Naive thymus-derived CD4-positive, alpha-beta T cell (primary cell): Measurements from ENCODE around the gene GRK5. TPM values are rescaled to one million over a fixed set of nuclear protein-coding genes. Genes with fewer than 3 reads are reported as not detected.

Experiments
- ATAC-seq: fragments of 150-1000 bp; cut with Tn5 transposase; 2 replicates; pipeline ENCODE4 v1.10.0; 2021; ENCODE audit warnings: mild to moderate bottlenecking, moderate library complexity
- CTCF ChIA-PET: fragments of 350-600 bp; sonication (Branson Sonifier 250); formaldehyde crosslinking; loops from one replicate; lab custom pipeline; 2021; ENCODE audit warnings: antibody characterized with exemption; lab: Charles Lee
- POLR2A ChIA-PET: fragments of 350-600 bp; sonication (Branson Sonifier 250); formaldehyde crosslinking; loops from one replicate; lab custom pipeline; 2021; ENCODE audit warnings: antibody characterized with exemption, inconsistent platforms; lab: Charles Lee
- DNase-seq, 9 donors: peaks; one replicate each; pipeline versions ENCODE4 v3.0.0 to v3.0.0-alpha.2; 2020 to 2022; ENCODE audit warnings: mixed read lengths in 1 of 9
- H3K27ac ChIP-seq: one replicate; pipeline ENCODE4 v1.7.0; 2013; ENCODE audit warnings: mild to moderate bottlenecking, low read depth, low read length, moderate library complexity
- H3K27me3 ChIP-seq, 2 donors: one replicate each; pipeline ENCODE4 v1.7.0; 2013; ENCODE audit warnings: low read length in 2 of 2, mild to moderate bottlenecking in 2 of 2, moderate library complexity in 2 of 2; ENCODE audit not compliant: control insufficient read depth in 2 of 2, insufficient read depth in 2 of 2
- H3K36me3 ChIP-seq, 3 experiments: 1 replicate in 2 of 3; 2 replicates in 1 of 3; pipeline ENCODE4 v1.7.0; 2013; ENCODE audit warnings: low read length in 3 of 3, mild to moderate bottlenecking in 3 of 3, moderate library complexity in 1 of 3; ENCODE audit not compliant: insufficient read depth in 3 of 3, control insufficient read depth in 2 of 3
- H3K4me1 ChIP-seq, 2 donors: one replicate each; pipeline ENCODE4 v1.7.0; 2013; ENCODE audit warnings: low read length in 2 of 2, mild to moderate bottlenecking in 2 of 2, moderate library complexity in 1 of 2; ENCODE audit not compliant: control insufficient read depth in 2 of 2, insufficient read depth in 2 of 2
- H3K4me3 ChIP-seq: 2 replicates; pipeline ENCODE4 v1.7.0; 2013; ENCODE audit warnings: mild to moderate bottlenecking, low read length
- H3K9me3 ChIP-seq, 3 experiments: 1 replicate in 2 of 3; 2 replicates in 1 of 3; pipeline ENCODE4 v1.7.0; 2013; ENCODE audit warnings: low read length in 3 of 3; ENCODE audit not compliant: control insufficient read depth in 2 of 3
- H3K27ac Mint-ChIP-seq, 9 donors: one replicate each; pipeline ENCODE4 v1.8.0; 2020 to 2022; ENCODE audit warnings: mixed read lengths in 9 of 9, mild to moderate bottlenecking in 8 of 9, moderate library complexity in 5 of 9, inconsistent platforms in 2 of 9
- H3K27me3 Mint-ChIP-seq, 5 donors: one replicate each; pipeline ENCODE4 v1.8.0; 2021 to 2022; ENCODE audit warnings: mixed read lengths in 5 of 5, mild to moderate bottlenecking in 1 of 5
- H3K36me3 Mint-ChIP-seq, 5 donors: one replicate each; pipeline ENCODE4 v1.8.0; 2020 to 2022; ENCODE audit warnings: mixed read lengths in 5 of 5, mild to moderate bottlenecking in 3 of 5, inconsistent platforms in 1 of 5
- H3K4me1 Mint-ChIP-seq, 7 donors: one replicate each; pipeline ENCODE4 v1.8.0; 2020 to 2022; ENCODE audit warnings: mixed read lengths in 7 of 7, mild to moderate bottlenecking in 3 of 7, inconsistent platforms in 1 of 7
- H3K4me3 Mint-ChIP-seq, 10 donors: one replicate each; pipeline ENCODE4 v1.8.0; 2020 to 2022; ENCODE audit warnings: mild to moderate bottlenecking in 10 of 10, mixed read lengths in 10 of 10, moderate library complexity in 6 of 10, inconsistent platforms in 2 of 10
- H3K9me3 Mint-ChIP-seq, 11 donors: one replicate each; pipeline ENCODE4 v1.8.0; 2020 to 2022; ENCODE audit warnings: mixed read lengths in 11 of 11, mild to moderate bottlenecking in 4 of 11, inconsistent platforms in 1 of 11, moderate library complexity in 1 of 11
- intact Hi-C, 2 donors: fragments of 100-400 bp; cut with micrococcal nuclease; formaldehyde crosslinking; loops; one replicate each; pipeline ENCODE4 v1.15.1; 2023
- polyA plus RNA-seq, 2 donors: library from polyadenylated mRNA; unstranded; fragments of 300-500 nt; fragmentation: Illumina TruSeq; gene quantifications; one replicate each; pipeline ENCODE4 v1.2.3, GENCODE V29; 2021
- total RNA-seq, 6 experiments: library from RNA in 5 of 6; stranded (reverse) in 5 of 6; gene quantifications; 1 replicate in 5 of 6; 2 replicates in 1 of 6; pipeline ENCODE4 v1.2.3 and lab custom pipeline; 2021 to 2026

The GRK5 gene
- total and polyA plus RNA-seq, 7 experiments from 2014 or later: 16.4 to 45.2 (median 30.3) TPM

GRCh38 chr10:119374236-119374635, 166.9 kb downstream of the GRK5 start:
- Histone ChIP-seq H3K9me3 (no peaks in the 10 kb centered on the region), H3K36me3 (no peaks in the 10 kb centered on the region), H3K4me3 (no peak overlapping the region), H3K27me3 (no peaks in the 10 kb centered on the region), H3K27ac (no peak overlapping the region), H3K4me1 (peaks cover 0 to 5% of the 10 kb centered on the region in 2 donors)
- Mint-ChIP-seq H3K27ac (peak overlapping the region in 3 of 9 donors; percentile 2 to 56 (median 18)), H3K4me3 (no peak overlapping the region), H3K9me3 (no peaks in the 10 kb centered on the region), H3K36me3 (peaks cover 0 to 16% (median 5%) of the 10 kb centered on the region in 5 donors), H3K4me1 (peaks cover 15 to 48% (median 41%) of the 10 kb centered on the region in 7 donors), H3K27me3 (no peaks in the 10 kb centered on the region)
- DNase-seq (no peak), ATAC-seq (no peak)
- ChIA-PET CTCF (no interaction called here), POLR2A (no interaction called here)
- intact Hi-C loops: no loop called here

- peaks cover 0 to 7% of the 10 kb centered on the region in 2 donors for H3K4me1 ChIP-seq
- H3K9me3 Mint-ChIP-seq: no peaks in the 10 kb centered on the region
- H3K4me3 ChIP-seq: no peak overlapping the region
- peaks cover 8 to 45% (median 35%) of the 10 kb centered on the region in 7 donors for H3K4me1 Mint-ChIP-seq
- H3K36me3 ChIP-seq: peaks cover 0 to 6% (median 0%) of the 10 kb centered on the region in 3 experiments
- H3K36me3 Mint-ChIP-seq: peaks cover 0 to 25% (median 5%) of the 10 kb centered on the region in 5 donors
- POLR2A ChIA-PET: no interaction called here
- no peak for ATAC-seq
- peak overlapping the region in 4 of 9 donors; percentile 1 to 70 (median 30) for H3K27ac Mint-ChIP-seq
- CTCF ChIA-PET: no interaction called here
- no peaks in the 10 kb centered on the region for H3K9me3 ChIP-seq
- H3K27ac ChIP-seq: no peak overlapping the region
- no peaks in the 10 kb centered on the region for H3K27me3 ChIP-seq
- intact Hi-C loops: no loop called here
- H3K27me3 Mint-ChIP-seq: no peaks in the 10 kb centered on the region
- no peak for DNase-seq
- H3K4me3 Mint-ChIP-seq: peak overlapping the region in 2 of 10 donors; percentile 3 to 35
These were observed 168.4 kb downstream of the GRK5 start for GRCh38 chr10:119375574-119376272.

- ChIA-PET POLR2A (interaction anchor here (1.5 kb wide), 1 partner anchor 11 kb away, joined by 4 read pairs; no protein-coding TSS in a partner anchor), CTCF (no interaction called here)
- H3K27ac ChIP-seq: no peak overlapping the region
- no peak overlapping the region for H3K4me3 Mint-ChIP-seq
- H3K9me3 ChIP-seq: no peaks in the 10 kb centered on the region
- ATAC-seq: no peak
- H3K4me3 ChIP-seq: no peak overlapping the region
- peaks cover 5 to 44% (median 35%) of the 10 kb centered on the region in 7 donors for H3K4me1 Mint-ChIP-seq
- no peaks in the 10 kb centered on the region for H3K27me3 ChIP-seq
- H3K27me3 Mint-ChIP-seq: no peaks in the 10 kb centered on the region
- peaks cover 0 to 7% of the 10 kb centered on the region in 2 donors for H3K4me1 ChIP-seq
- intact Hi-C loops: no loop called here
- peak overlapping the region in 3 of 9 donors; percentile 15 to 39 (median 18) for H3K27ac Mint-ChIP-seq
- peaks cover 4 to 38% (median 14%) of the 10 kb centered on the region in 5 donors for H3K36me3 Mint-ChIP-seq
- peaks cover 0 to 21% (median 0%) of the 10 kb centered on the region in 3 experiments for H3K36me3 ChIP-seq
- H3K9me3 Mint-ChIP-seq: no peaks in the 10 kb centered on the region
- DNase-seq: no peak
These were observed 170.1 kb downstream of the GRK5 start for GRCh38 chr10:119377451-119377957.

GRCh38 chr10:119377958-119378736, 170.8 kb downstream of the GRK5 start:
- Mint-ChIP-seq H3K27ac (peak overlapping the region in 1 of 9 donors; percentile 15), H3K36me3 (peaks cover 5 to 43% (median 17%) of the 10 kb centered on the region in 5 donors), H3K27me3 (no peaks in the 10 kb centered on the region), H3K4me3 (no peak overlapping the region), H3K4me1 (peaks cover 11 to 48% (median 36%) of the 10 kb centered on the region in 7 donors), H3K9me3 (no peaks in the 10 kb centered on the region)
- peaks cover 0 to 7% of the 10 kb centered on the region in 2 donors for H3K4me1 ChIP-seq
- H3K4me3 ChIP-seq: no peak overlapping the region
- ChIA-PET POLR2A (interaction anchor here (1.5 kb wide), 1 partner anchor 11 kb away, joined by 4 read pairs; no protein-coding TSS in a partner anchor), CTCF (no interaction called here)
- no peak for DNase-seq
- peaks cover 0 to 24% (median 0%) of the 10 kb centered on the region in 3 experiments for H3K36me3 ChIP-seq
- no peak for ATAC-seq
- no peaks in the 10 kb centered on the region for H3K9me3 ChIP-seq
- H3K27ac ChIP-seq: no peak overlapping the region
- intact Hi-C loops: no loop called here
- H3K27me3 ChIP-seq: no peaks in the 10 kb centered on the region

- H3K4me3 ChIP-seq: no peak overlapping the region
- CTCF ChIA-PET: no interaction called here
- no peaks in the 10 kb centered on the region for H3K9me3 ChIP-seq
- POLR2A ChIA-PET: interaction anchor here (1.5 kb wide), 1 partner anchor 12 kb away, joined by 4 read pairs; no protein-coding TSS in a partner anchor
- peaks cover 0 to 10% of the 10 kb centered on the region in 2 donors for H3K4me1 ChIP-seq
- H3K27me3 ChIP-seq: no peaks in the 10 kb centered on the region
- intact Hi-C loops: no loop called here
- H3K36me3 ChIP-seq: peaks cover 0 to 26% (median 0%) of the 10 kb centered on the region in 3 experiments
- Mint-ChIP-seq H3K27me3 (no peaks in the 10 kb centered on the region), H3K36me3 (peaks cover 7 to 49% (median 22%) of the 10 kb centered on the region in 5 donors), H3K4me3 (no peak overlapping the region), H3K9me3 (no peaks in the 10 kb centered on the region), H3K27ac (peak overlapping the region in 3 of 9 donors; percentile 46 to 63 (median 59)), H3K4me1 (peaks cover 11 to 54% (median 33%) of the 10 kb centered on the region in 7 donors)
- DNase-seq: no peak
- no peak for ATAC-seq
- H3K27ac ChIP-seq: no peak overlapping the region
These were observed 171.3 kb downstream of the GRK5 start for GRCh38 chr10:119378737-119379067.

GRCh38 chr10:119379466-119380071, 172.2 kb downstream of the GRK5 start:
- Histone ChIP-seq H3K27me3 (no peaks in the 10 kb centered on the region), H3K36me3 (peaks cover 0 to 26% (median 0%) of the 10 kb centered on the region in 3 experiments), H3K4me3 (no peak overlapping the region), H3K27ac (no peak overlapping the region), H3K4me1 (peaks cover 0 to 19% of the 10 kb centered on the region in 2 donors), H3K9me3 (no peaks in the 10 kb centered on the region)
- ATAC-seq (no peak), DNase-seq (no peak)
- peak overlapping the region in 2 of 9 donors; percentile 77 to 86 for H3K27ac Mint-ChIP-seq
- no peak overlapping the region for H3K4me3 Mint-ChIP-seq
- no peaks in the 10 kb centered on the region for H3K9me3 Mint-ChIP-seq
- ChIA-PET CTCF (no interaction called here), POLR2A (no interaction called here)
- intact Hi-C loops: no loop called here
- peaks cover 12 to 56% (median 31%) of the 10 kb centered on the region in 5 donors for H3K36me3 Mint-ChIP-seq
- peaks cover 15 to 58% (median 34%) of the 10 kb centered on the region in 7 donors for H3K4me1 Mint-ChIP-seq
- H3K27me3 Mint-ChIP-seq: no peaks in the 10 kb centered on the region
